Loucy (cell line): ENCODE results near the gene ARHGAP1.

Experiments used
- EZH2phosphoT487 ChIP-seq: fragments of 200-600 bp; IDR thresholded peaks from 2 replicates; pipeline ENCODE4 v1.6.1; 2018; ENCODE audit warnings: antibody characterized with exemption, mild to moderate bottlenecking, moderate library complexity, borderline replicate concordance
- TF ChIP-seq, protein P1 (sequence below): fragments of 200-600 bp; sonication (generic); conservative IDR thresholded peaks from 2 replicates; pipeline ENCODE4 v1.5.1; 2014; ENCODE audit warnings: mild to moderate bottlenecking, antibody characterized with exemption, low read length

DNA sequence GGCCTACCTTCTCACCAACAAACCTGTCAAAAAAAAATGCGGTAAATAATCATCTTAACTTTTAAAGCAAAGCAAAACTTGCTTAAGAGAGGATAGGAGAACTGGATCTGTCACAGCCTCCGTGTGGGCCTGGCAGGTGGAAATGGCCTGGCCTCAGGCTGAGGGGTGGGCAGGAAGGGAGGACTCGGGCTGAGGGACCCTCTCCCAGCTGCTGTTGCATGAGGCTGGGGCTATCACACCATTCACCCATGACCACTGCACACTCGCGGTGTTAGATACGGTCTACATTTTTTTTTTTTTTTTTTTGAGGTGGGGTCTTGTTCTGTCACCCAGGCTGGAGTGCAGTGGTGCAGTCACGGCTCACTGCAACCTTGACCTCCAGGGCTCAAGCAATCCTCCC lies 24.5 kb downstream of the ARHGAP1 start:
- TF ChIP-seq, protein P1, sequence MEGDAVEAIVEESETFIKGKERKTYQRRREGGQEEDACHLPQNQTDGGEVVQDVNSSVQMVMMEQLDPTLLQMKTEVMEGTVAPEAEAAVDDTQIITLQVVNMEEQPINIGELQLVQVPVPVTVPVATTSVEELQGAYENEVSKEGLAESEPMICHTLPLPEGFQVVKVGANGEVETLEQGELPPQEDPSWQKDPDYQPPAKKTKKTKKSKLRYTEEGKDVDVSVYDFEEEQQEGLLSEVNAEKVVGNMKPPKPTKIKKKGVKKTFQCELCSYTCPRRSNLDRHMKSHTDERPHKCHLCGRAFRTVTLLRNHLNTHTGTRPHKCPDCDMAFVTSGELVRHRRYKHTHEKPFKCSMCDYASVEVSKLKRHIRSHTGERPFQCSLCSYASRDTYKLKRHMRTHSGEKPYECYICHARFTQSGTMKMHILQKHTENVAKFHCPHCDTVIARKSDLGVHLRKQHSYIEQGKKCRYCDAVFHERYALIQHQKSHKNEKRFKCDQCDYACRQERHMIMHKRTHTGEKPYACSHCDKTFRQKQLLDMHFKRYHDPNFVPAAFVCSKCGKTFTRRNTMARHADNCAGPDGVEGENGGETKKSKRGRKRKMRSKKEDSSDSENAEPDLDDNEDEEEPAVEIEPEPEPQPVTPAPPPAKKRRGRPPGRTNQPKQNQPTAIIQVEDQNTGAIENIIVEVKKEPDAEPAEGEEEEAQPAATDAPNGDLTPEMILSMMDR, result no peak
- no peak for TF ChIP-seq EZH2phosphoT487
